ACHN (cell line): Measurements from ENCODE around the gene HSD3B2.

ENCODE experiments used
- DNase-seq: peaks from one replicate; pipeline ENCODE4 v3.0.0-alpha.2; 2015
- in situ Hi-C: cut with HindIII; loops from 2 replicates; pipeline ENCODE4 v1.10.0; 2017; ENCODE audit warnings: low sequenced_read_pairs, low pct_ligation_motif_present, low pct_unique_long_range_greater_than_20kb

HSD3B2 gene

DNA sequence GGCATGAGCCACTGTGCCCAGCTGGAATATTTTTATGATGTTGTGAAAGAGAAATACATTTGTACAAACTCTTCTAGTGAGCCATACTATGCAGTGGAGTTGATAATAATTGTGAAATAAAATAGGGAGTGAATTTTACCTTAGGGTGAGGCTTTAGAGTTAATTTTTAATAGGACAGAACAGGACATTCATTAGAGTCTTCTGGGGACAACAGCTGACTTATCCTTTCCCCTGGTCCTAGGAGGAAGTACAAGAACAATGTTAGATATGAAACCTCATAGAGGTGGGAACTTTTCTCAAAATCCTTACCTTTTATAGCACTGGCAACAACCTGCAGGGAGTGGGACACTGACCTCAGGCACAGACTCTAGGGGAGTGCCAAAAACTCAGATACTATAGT, 24.4 kb upstream of the HSD3B2 start:
- in situ Hi-C loops = no loop called here
- no peak for DNase-seq

DNA sequence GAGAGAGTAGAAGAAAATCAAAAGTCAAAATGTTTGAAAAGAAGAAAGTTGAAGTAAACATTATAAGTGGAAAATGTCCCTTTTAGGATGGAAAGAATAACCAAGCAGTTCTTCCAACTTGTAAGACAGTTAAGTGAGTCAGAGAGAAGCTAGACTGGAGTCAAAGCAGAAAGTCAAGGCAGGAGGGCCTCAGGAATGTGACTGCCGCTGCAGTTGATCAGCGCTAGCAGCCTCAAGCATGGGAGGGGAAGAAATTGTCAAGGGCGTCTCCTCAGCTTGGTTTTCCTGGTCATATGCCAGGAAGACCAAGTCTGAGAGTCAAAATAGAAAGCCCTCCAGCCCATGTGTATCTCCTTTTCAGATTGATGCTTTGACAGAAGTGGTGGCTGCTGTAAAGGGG, 23.2 kb upstream of the HSD3B2 start:
- in situ Hi-C loops = no loop called here
- DNase-seq = no peak

DNA sequence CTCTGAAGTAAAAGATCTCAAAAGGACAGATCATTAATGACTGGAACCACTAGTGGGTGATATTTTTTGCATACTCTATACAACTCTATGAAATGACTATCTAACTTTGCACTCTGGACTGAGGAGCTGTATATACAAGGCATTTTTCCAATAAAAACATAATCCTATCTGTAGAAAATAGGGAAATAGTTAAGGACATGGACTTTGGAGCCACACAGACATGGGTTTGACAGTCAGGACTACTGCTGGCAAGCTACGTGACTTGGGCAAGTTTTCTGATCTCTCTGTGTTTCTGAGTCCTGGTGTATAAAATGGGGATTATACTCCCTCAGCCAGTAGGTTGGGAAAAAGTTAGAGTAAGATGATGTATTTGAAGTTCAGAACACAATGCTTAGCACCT, 20.9 kb upstream of the HSD3B2 start:
- in situ Hi-C loops = no loop called here
- no peak for DNase-seq

DNA sequence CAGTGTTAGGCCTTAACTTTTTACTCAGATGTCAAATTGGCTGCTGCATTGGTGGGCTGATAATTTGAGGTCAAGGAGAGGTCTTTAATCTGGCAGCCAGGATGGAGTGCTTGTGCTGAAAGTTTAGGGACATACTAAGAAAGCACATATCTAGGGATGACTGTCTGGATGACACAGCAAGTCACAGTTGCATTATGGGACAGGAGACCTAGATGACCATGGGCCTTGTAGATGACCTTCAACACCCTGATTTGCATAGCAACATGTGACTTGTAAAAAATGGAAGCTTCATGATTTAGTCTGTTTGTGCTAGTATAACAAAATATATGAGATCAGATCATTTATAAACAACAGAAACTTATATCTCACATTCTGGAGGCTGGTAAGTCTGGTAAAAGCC, 18.0 kb upstream of the HSD3B2 start:
- DNase-seq = no peak
- in situ Hi-C loops = no loop called here

DNA sequence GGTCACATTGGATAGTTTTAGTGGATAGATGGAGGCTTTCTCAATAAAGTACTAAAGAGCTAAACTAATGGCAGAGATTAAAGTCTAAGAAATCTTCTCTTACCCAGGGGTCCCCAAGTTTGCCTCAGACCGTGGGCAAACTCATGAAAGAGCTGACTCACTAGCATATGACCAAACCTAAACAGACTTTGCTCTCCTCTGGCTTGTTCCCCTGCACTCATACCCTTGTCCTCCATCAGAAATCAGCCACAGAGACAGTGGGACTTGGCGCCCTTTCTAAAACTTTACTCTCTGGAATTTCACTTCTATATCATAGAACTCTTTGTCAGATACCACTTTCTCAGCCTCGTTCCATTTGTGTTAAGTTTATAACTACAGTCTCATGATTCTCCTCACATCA, 17.0 kb upstream of the HSD3B2 start:
- no peak for DNase-seq
- in situ Hi-C loops = no loop called here

DNA sequence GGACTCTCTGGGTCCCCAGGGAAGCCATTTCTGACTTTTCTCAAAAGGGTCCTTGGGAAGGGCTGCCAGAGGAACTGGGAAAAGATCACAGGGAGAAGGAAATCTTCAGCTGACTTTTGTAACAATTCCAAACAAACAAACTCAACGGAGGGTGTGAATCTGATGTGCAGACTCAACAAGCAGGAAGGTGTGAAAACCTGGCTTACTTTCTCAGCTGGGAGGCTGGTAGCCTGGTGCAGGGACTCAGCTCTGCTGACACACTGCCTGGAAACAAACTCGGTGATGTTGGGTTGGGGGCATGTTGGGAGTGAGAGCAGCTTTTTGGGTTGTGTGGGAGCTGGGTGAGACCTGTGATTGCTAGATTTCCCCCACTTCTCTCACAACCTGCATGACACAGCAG, 10.2 kb upstream of the HSD3B2 start:
- in situ Hi-C loops = no loop called here
- DNase-seq = no peak

DNA sequence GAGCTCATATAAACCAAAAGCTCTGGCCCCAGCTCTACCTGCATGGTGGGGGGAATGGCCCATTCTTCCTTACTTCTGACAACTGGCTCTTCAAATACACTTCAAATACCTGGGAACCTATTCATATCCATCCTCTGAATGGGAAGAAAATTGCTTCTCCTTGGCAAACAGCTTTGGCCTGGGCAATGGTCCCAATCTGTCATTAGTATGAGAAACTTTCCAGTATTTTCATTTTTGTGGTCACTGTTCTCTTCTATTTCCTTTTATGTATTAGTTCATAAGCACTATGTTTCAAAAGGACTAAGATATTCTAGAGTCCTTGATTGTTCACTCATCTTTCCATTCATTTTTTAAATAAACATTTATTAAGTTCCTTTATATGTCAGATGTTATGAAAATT, 5.2 kb upstream of the HSD3B2 start:
- no peak for DNase-seq
- in situ Hi-C loops = no loop called here

DNA sequence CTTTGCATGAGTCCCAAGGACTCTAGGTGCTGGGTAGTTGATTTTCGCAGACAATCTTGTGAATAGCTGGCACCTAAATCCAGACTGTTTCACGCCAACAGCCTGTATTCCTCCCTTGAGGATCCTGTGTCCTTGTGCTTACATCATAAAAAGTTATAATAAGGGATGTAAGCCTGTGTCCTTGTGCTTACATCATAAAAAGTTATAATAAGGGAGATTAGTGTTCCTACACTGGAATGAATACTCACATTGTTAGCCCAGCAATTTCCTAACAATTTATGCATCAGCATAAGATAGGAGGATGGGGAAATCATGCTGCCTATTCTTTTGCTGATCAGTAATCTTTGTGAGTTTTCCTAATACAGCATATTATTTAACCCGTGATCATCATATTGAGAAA, 4.0 kb upstream of the HSD3B2 start:
- no peak for DNase-seq
- in situ Hi-C loops = no loop called here

DNA sequence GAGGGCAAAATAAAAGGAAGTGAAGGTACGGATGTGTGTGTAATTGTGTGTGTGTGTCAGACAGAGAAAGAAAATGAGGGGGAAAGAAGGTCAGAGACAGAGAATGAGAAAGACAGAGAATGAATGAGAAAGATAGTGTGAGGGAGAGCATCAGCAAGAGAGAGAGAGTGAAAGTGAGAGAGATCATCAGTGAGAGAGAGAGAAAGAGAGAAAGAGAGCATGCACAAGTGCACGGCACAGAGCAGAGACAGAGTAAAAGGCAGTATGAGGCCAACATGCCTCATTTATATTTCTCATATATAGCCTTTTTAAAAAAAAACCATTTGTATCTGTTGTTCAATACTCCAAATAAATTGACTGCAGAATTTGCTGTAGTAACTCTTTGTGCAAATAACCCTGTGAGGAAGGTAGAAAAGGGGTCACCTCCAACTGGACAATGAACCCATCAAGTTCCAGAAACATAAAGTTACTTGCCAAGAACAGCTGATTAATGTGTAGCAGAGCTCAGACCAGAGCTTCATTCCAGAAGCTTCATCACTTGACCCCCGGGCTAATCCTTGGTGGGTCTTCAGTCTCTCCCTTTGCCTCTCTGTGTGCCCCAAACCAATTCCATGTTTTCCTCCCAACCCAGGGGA, 1.2 kb downstream of the HSD3B2 start:
- no peak for DNase-seq

DNA sequence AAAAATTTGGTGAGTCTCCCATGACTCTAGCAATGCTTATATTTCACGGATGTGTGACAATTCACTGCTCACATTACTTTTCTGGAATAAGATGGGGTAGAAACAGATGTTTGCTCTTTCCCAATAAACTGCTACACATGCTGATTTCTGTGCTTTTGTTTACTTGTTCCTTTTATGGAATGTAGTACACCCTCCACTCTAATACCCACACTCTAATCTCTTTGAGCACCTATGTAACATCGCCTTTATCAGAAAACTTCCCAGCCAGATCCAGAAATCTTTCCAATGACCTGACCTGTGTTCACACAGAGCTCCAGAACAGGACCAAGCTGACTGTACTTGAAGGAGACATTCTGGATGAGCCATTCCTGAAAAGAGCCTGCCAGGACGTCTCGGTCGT, 4.2 kb downstream of the HSD3B2 start:
- in situ Hi-C loops = no loop called here
- no peak for DNase-seq

More for the DNA sequence above, 1.2 kb downstream of the HSD3B2 start:
- in situ Hi-C loops = no loop called here

DNA sequence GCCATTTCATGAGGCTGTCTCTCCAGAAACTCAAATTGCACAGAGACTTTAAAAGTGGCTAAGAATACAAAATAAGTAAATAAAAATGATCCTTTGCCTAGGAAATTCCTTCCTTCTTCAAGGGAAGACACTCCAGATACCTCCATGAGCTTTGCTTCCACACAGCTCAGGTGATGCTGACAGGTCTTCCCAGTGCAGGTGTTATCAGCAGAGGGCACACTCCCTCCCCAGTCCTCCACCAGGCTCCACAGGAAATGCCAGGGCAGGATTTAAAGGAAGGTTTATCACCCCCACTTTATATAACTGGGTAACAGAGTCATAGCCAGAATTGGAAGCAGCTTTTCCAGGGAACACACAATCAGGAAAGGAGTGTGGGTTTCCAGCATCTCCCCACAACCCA, 5.7 kb downstream of the HSD3B2 start:
- no peak for DNase-seq
- in situ Hi-C loops = no loop called here

DNA sequence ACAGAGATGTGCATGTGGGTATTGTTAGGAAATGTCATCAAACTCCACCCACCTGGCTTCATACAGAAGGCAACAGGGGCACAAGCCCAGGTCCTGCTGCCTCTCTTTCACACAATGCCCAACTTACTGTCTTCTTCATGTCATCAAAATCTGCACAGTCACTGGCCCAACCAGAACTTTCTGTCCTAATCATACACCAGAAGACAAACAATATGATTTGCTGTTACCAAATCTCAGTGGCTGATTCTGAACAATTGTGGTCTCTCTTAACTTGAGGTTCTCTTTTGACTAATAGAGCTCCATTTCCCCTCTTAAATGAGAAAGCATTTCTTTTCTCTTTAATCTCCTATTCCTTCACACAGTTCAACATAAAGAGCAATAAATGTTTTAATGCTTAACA, 7.7 kb downstream of the HSD3B2 start:
- DNase-seq = no peak
- in situ Hi-C loops = no loop called here

DNA sequence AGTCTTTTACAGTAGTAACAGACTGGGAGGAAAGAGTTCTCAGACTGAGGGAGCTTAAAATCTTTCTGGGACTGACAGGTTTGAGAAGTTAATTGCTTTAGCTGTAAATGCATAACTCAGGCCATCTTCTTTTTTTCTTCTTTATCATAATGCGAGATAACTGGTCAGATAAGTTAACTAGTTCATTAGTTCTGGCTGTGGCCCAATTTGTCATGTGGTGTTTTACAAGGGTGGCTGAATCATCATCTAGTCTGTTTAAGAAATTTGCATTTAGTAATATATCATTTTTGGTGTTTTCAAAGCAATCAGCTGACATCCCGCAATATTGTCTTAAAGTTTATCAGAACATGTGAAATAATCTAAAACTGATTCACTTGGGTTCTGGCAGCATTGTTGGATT, 14.0 kb downstream of the HSD3B2 start:
- DNase-seq = no peak
- in situ Hi-C loops = no loop called here

DNA sequence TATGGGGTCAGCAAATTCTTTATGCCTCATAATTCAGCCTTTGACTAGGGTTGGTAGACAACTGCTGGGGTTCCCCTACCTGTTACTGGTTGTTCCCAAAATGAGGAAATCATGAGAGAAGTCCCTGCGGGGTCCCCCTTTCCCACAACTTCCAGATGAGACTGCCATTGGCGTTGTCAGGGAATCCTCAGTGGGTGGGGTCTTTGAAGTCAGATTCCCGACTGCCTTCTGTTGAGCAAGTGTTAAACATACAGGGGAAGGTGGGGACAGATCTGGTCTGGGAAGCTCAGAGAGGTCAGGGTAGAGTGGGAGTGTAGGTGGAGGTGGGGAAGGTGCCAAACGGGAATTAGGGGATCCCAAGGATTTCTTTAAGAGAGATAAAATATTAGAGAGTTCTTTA, 14.7 kb downstream of the HSD3B2 start:
- in situ Hi-C loops = no loop called here
- DNase-seq = no peak

DNA sequence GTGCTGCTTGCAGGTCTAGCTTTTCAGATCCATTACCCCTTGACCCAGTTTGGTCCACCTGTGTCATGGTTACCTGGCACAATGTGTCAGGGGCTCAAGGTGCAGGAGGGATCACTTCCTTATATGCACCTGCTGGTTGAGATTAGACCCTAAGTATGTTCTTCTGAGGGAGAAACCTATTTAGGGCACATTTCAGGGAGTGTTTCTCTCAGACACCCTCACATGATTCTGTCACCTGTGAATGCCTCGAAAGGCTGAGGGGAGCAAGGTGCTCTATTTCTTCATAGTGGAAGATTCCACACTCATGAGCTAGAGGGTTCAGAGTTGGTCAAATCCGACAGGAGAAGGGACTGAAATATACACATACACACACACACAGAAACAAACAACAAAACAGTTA, 15.5 kb downstream of the HSD3B2 start:
- DNase-seq = no peak
- in situ Hi-C loops = no loop called here

DNA sequence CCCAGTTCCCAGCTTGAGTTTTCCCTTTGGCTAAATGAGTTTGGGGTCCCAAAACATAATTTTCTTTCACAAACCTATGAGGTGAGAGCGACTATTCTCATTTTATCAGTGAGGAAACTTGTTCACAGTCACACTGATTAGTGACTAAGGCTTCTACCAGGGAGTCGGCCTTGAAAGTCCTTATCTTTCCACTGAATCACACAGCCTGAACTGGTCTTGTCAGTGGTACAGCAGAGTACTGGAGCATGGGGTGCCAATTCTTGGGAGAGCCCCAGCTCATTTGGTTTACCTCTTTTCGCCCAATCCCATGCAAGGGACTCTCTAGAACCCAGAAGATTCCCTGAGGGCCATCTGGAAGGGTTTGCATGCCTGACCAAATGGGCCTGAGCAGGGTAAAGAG, 16.9 kb downstream of the HSD3B2 start:
- in situ Hi-C loops = no loop called here
- DNase-seq = no peak

DNA sequence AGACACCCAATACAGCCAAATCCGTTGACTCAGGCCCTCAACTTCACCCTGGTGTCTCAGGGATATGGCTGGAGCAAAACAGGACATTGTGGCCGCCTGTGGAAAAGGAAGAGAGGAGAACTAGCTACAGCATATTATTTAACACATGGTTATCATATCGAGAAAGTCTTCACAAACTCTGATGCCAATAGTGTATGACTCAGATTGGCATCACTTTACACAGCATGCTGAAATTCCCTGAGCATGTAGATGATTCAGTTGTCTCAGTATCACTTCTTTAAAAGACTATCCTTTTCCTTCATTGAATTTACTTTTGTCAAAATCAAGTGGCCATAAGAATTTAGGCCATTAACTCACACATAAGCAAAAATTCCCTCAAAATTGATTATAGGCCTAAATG, 20.1 kb downstream of the HSD3B2 start:
- in situ Hi-C loops = no loop called here
- DNase-seq = no peak

DNA sequence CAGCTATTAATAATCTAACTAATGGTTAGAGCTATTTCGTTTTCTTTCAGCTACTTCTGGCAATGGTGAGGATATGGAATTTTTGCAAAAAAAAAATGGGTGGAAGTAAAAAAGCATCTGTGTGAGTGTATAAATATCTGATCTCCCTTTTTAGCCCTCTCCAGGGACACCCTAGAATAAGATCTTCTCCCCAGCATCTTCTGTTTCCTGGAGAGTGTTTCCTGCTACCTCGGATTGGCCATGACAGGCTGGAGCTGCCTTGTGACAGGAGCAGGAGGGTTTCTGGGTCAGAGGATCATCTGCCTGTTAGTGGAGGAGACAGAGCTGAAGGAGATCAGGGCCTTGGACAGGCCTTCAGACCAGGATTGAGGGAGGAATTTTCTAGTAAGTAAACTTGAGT, 23.8 kb downstream of the HSD3B2 start:
- DNase-seq = no peak
- in situ Hi-C loops = no loop called here

DNA sequence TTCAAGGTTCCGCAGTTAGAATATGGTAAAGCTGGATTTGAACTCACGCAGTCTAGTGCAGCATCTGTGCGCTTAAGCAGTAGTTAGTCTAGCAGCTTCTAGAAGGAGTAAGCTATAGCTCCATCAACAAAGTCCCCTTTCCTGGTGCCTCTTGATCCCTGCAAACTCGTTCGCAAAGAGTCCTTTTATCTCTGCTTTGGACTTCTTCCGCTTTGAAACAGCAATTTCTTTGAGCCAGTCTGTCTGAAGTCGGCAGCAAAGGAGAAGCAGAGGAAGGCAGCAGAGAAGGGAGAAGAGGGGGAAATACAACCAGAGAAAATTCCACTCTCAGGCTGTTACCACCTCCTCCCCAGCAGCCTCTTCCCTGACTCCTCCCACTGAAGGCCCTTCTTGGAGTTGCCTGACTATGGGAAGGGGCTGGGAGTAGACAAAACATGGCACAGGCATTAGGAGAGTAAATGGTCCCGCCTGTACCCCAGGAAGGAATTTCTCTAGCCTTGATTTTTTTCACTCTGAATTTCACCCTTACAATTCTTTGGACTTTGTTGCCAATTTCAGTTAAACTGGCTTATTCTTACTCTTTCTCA, 25.9 kb downstream of the HSD3B2 start:
- DNase-seq = no peak
- in situ Hi-C loops = no loop called here

DNA sequence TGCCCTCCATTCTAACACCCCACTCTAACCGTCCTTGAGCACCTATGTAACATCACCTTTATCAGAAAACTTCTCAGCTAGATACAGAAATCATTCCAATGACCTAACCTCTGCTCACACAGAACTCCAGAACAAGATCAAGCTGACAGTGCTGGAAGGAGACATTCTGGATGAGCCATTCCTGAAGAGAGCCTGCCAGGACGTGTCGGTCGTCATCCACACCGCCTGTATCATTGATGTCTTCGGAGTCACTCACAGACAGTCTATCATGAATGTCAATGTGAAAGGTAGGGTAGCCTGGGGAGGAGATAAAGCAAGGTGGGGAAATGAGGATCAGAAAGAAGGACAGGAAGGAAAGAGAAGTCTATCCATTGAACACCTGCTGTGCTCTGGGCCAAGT, 27.8 kb downstream of the HSD3B2 start:
- no peak for DNase-seq
- in situ Hi-C loops = no loop called here

DNA sequence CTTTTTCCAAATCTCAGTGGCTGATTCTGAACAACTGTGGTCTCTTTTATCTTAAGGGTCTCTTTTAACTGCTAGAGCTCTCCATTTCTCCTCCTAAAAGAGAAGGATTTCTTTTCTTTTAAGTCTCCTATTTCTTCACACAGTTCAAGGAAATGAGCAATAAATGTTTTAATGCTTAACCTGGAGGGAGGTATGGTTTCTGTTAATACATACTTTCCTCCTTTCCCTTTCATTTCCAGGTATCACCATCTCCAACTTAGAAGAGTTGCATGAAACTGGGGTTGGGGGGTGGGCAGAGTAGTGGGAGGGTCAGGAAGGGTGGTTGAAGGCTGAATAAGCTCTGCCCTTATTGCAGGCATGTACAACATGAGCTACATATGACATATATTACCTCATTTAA, 31.4 kb downstream of the HSD3B2 start:
- no peak for DNase-seq
- in situ Hi-C loops = no loop called here
